Retinal pigment epithelial cell (primary cell): ENCODE results near the gene CCL5.

Experiments used
- DNase-seq: peaks from one replicate; pipeline ENCODE4 v3.0.0-alpha.2; 2010; ENCODE audit warnings: low read depth
- H3K4me3 ChIP-seq: 2 replicates; pipeline ENCODE4 v1.5.1; 2011; ENCODE audit warnings: mild to moderate bottlenecking, low read length, control low read depth, moderate library complexity
- TF ChIP-seq, protein P1 (sequence below): conservative IDR thresholded peaks from 2 replicates; pipeline ENCODE4 v1.5.1; 2011; ENCODE audit warnings: low read depth, low read length, control low read depth, inconsistent platforms

Gene CCL5

DNA sequence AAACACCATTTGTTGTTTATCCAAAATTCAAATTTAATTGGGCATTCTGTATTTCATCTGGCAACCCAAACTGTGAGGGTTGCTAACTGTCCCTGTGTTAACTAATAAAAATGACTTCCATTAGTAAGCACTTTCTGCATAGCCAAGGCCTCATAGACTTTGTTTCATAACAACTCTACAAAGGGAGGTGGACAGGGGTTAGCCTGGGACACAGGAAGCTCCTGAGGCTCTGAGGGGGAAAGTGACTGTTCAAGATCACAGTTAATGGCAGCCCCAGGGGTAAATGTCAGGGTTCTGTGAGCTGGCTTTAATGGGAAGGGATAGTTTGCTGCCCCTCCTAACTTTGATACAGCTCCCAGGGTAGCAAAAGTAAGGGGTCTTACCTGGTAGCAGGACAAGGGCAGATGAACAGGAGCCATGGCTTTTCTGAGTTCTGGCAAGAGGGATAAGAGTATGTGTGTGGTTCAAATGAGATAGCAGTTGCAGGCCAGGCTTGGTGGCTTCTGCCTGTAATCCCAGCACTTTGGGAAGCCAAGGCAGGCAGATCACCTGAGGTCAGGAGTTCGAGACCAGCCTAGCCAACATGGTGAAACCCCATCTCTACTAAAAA is 13.7 kb downstream of the CCL5 start:
- no peak for DNase-seq
- TF ChIP-seq, protein P1, sequence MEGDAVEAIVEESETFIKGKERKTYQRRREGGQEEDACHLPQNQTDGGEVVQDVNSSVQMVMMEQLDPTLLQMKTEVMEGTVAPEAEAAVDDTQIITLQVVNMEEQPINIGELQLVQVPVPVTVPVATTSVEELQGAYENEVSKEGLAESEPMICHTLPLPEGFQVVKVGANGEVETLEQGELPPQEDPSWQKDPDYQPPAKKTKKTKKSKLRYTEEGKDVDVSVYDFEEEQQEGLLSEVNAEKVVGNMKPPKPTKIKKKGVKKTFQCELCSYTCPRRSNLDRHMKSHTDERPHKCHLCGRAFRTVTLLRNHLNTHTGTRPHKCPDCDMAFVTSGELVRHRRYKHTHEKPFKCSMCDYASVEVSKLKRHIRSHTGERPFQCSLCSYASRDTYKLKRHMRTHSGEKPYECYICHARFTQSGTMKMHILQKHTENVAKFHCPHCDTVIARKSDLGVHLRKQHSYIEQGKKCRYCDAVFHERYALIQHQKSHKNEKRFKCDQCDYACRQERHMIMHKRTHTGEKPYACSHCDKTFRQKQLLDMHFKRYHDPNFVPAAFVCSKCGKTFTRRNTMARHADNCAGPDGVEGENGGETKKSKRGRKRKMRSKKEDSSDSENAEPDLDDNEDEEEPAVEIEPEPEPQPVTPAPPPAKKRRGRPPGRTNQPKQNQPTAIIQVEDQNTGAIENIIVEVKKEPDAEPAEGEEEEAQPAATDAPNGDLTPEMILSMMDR, result no peak
- no peak overlapping the region for H3K4me3 ChIP-seq

DNA sequence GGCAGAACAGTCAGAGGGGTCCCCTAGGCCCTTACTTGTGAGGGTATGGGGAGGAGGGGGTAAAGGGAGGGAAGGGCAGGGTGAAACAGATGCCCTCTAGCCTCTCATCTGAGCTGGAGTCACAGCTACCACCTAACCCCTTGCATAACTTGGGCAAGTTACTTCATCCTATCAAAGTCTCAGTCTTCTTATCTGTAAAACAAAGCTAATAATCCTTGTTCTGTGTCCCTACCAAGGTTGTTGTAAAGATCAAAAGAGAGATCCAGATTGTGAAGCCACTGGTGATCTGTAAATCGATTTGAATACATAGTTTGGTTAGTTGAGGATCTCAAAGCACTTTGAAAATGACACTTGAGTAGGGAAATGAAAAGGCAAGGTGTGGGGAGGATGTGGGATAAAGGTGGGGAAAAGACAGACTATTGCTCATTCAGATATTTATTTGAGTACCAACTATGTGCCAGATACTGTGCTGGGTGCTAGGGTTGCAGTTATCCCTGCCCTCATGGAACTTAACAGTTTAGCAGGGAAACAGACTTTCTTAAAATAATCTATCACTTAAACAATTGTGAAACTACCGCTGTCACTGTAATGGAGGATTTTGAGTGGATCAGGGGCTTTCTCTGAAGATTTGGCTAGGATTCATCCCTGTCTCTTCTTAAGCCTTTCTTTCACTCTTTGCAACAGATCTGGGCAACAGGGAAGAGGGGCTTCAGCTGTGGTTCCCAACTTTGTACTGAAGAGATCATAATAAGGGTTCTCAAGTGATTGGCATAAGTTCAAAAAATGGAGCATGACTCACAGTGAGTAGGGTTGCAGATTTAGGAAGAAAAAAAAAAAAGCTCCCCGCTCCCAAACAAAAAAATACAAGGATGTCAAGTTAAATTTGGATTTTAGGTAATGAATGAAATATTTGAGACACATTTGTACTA is 14.5 kb downstream of the CCL5 start:
- peak; percentile 23 for DNase-seq
- TF ChIP-seq, protein P1, result no peak

DNA sequence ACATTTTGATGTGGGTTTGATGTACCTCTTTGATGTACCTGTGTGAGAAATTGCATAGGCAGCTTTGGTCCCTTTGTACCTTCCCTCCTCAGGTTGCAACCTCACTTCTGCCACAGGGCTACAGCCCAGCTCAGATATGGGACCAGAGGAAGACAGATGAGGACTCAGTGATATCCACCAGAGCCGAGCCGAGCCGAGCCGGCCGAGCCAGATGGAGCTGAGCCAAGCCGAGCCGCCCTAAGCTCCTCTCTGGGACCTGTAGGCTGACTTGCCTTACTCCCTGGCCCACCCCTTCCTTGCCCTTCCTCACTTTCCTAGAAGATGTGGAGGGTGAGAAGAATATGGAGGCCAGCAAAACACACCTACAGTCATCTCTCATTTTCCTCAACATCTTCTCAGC is 15.3 kb downstream of the CCL5 start:
- TF ChIP-seq, protein P1, result no peak
- no peak overlapping the region for H3K4me3 ChIP-seq
- no peak for DNase-seq

More for the DNA sequence above, 14.5 kb downstream of the CCL5 start:
- no peak overlapping the region for H3K4me3 ChIP-seq

DNA sequence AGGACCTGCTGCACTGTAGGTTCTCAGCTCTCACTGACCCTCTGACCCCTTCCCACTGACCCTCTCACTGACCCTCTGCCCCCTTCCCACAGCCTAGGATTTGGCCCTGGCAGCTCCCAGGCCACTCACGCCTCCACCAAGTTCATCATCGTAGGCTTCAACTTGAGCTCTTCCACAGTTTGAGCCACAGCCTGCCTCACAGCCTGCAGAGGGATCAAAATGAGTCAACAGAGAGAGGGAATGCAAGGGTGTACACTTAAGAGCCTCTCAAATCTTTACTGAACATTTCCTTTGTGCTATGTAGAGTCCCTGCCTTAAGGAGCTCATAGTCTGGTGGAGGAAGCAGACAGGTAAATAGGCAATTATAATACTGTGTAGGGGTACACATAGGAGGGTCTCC is 23.6 kb downstream of the CCL5 start:
- TF ChIP-seq, protein P1, result no peak
- DNase-seq, result no peak
- no peak overlapping the region for H3K4me3 ChIP-seq

DNA sequence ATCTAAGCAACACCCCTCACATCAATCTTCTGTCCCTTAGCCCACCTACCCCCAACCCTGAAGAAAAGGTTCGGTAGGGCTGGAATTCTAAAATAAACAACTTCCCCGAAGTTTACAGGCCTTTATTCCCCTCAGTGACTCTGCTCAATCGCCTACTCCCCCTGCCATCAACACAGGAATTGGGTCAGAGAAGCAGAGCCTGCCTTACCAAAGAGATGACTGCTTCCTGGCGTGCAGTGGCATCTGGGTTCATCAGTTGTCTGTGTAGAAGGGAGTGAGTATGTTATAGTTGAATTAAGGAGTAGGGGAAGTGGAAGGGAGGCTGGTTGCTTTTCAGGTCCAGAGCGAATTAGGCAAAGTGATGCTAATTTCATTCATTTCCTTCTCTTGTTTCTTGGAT is 24.2 kb downstream of the CCL5 start:
- DNase-seq, result no peak
- TF ChIP-seq, protein P1, result no peak
- H3K4me3 ChIP-seq, result no peak overlapping the region

DNA sequence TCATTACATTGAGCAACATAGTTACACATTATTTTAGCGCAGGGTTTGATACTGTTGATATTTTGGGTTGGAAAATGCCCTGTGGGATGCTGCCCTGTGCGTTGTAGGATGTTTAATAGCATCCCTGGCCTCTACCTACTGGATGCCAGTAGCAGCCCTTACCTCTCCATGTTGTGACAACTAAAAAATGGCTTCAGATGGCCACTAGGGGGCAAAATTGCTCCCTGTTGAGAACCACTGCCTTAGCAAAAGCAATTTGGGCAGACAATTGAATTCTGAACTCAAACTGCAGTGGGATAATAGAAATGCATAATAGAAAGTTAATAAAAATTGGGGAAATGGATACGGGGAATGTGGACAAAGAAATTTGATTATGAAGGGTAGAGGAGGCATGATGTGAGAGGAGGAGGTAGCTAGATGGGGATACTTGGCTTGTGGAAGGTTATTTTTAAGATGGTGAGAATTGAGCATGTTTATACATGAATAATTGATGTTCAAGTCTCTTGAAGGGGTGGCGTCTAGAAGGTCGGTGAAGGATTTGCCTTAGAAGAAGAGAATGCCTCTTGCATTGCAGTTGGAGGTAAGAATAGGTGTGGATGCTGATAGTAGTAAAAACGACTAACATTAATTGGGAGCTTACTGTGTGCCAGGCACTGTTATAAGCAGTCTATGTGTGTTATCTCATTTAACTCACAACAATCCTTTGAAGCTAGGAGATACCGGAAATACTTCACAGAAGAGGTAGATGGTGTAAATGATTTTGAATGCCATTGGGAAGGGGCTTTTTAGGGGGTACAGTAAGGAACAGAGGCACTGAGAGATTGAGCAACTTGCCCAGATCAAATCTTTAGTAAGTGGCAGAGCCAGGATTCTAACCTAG is 30.5 kb downstream of the CCL5 start:
- peak; percentile 27 for DNase-seq
- TF ChIP-seq, protein P1, result peak; percentile 90

More for the DNA sequence above, 30.5 kb downstream of the CCL5 start:
- H3K4me3 ChIP-seq, result no peak overlapping the region
